NAMALWA (cell line): ENCODE data around the gene MAGEA12.
"Not testable (repeated sequence)": the region's sequence is repeated elsewhere in the genome, so short reads cannot be mapped to it uniquely, and the experiment has no call there.

Source experiments
- DNase-seq: peaks from one replicate; pipeline ENCODE4 v3.0.0-alpha.2; 2015; ENCODE audit warnings: low spot score

The MAGEA12 gene

GRCh38 chrX:152733261-152733975, at the start of gene MAGEA12, which contains the start of gene CSAG1:
Gene MAGEA12, plus strand, starts transcription at chrX:152733757. Its CDS starts 2,405 bp downstream, at chrX:152736162.
Gene CSAG1, minus strand, starts transcription at chrX:152733721. Its CDS starts 1,261 bp downstream, at chrX:152732460.
- no peak for DNase-seq

- DNase-seq: not testable (repeated sequence)
Observed at GRCh38 chrX:152697952-152698931, 35.3 kb upstream of the MAGEA12 start, which contains the start of gene MAGEA3. Gene MAGEA3, plus strand, starts transcription at chrX:152698794. Its CDS starts 2,039 bp downstream, at chrX:152700833.

GRCh38 chrX:152700390-152700789, 33.2 kb upstream of the MAGEA12 start:
- not testable (repeated sequence) for DNase-seq

GRCh38 chrX:152706500-152706899, 27.1 kb upstream of the MAGEA12 start:
- DNase-seq: not testable (repeated sequence)

- not testable (repeated sequence) for DNase-seq
Observed at GRCh38 chrX:152709173-152709572, 24.4 kb upstream of the MAGEA12 start, which contains the start of gene CSAG2. Gene CSAG2, minus strand, starts transcription at chrX:152709273. Its CDS starts 161 bp downstream, at chrX:152709112.

GRCh38 chrX:152713195-152713594, 20.4 kb upstream of the MAGEA12 start:
- DNase-seq: not testable (repeated sequence)

GRCh38 chrX:152713815-152714787, 19.5 kb upstream of the MAGEA12 start, which contains the start of gene MAGEA2B:
Gene MAGEA2B, plus strand, starts transcription at chrX:152714628. Its CDS starts 2,479 bp downstream, at chrX:152717107.
- DNase-seq: not testable (repeated sequence)

GRCh38 chrX:152725409-152725808, 8.1 kb upstream of the MAGEA12 start:
- DNase-seq: no peak

GRCh38 chrX:152734143-152734858, 744 bp downstream of the MAGEA12 start:
- not testable (repeated sequence) for DNase-seq

GRCh38 chrX:152735101-152735500, 1.5 kb downstream of the MAGEA12 start:
- no peak for DNase-seq

GRCh38 chrX:152735860-152736511, 2.4 kb downstream of the MAGEA12 start:
- no peak for DNase-seq

GRCh38 chrX:152736528-152736927, 3.0 kb downstream of the MAGEA12 start:
- DNase-seq: not testable (repeated sequence)

- DNase-seq: no peak
Observed at GRCh38 chrX:152738560-152738959, 5.0 kb downstream of the MAGEA12 start.

GRCh38 chrX:152753686-152754650, 20.4 kb downstream of the MAGEA12 start, which contains the start of gene MAGEA2:
Gene MAGEA2, minus strand, starts transcription at chrX:152753842. Its CDS starts 2,479 bp downstream, at chrX:152751363.
- DNase-seq: not testable (repeated sequence)

GRCh38 chrX:152754871-152755270, 21.3 kb downstream of the MAGEA12 start:
- DNase-seq: not testable (repeated sequence)

- not testable (repeated sequence) for DNase-seq
Observed at GRCh38 chrX:152758918-152759317, 25.4 kb downstream of the MAGEA12 start, which contains the start of gene CSAG3. Gene CSAG3, plus strand, starts transcription at chrX:152759218.

GRCh38 chrX:152759544-152759943, 26.0 kb downstream of the MAGEA12 start:
- DNase-seq: not testable (repeated sequence)

- DNase-seq: not testable (repeated sequence)
Observed at GRCh38 chrX:152761582-152761981, 28.0 kb downstream of the MAGEA12 start.
